GM12878 (cell line): ENCODE results near the gene SYNDIG1. TPM values are rescaled to one million over a fixed set of nuclear protein-coding genes. Genes with fewer than 3 reads are reported as not detected.

Source experiments
- ATAC-seq: fragments of 200-7000 bp; cut with Tn5 transposase; 3 replicates; pipeline ENCODE4 v1.9.1; 2020; ENCODE audit warnings: mild to moderate bottlenecking, moderate library complexity
- BruUV-seq: library from RNA; stranded (reverse); fragments of 400-500 nt; replicated peaks from 2 replicates; lab custom pipeline; 2021; lab: Mats Ljungman, UMichigan
- CTCF ChIA-PET: fragments of 300-600 bp; sonication (Branson Sonifier 250); formaldehyde crosslinking; extraction: SDS; loops from one replicate; lab custom pipeline; 2021; ENCODE audit warnings: inconsistent platforms; lab: Yijun Ruan, JAX
- POLR2A ChIA-PET: fragments of 350-600 bp; formaldehyde crosslinking; extraction: SDS; loops from one replicate; lab custom pipeline; 2021; ENCODE audit warnings: inconsistent platforms; lab: Charles Lee
- RAD21 ChIA-PET: fragments of 300-600 bp; sonication (Branson Sonifier 250); formaldehyde crosslinking; loops from one replicate; lab custom pipeline; 2023; ENCODE audit warnings: antibody characterized with exemption; ENCODE audit not compliant: unreplicated experiment; lab: Charles Lee
- SMC1A ChIA-PET: fragments of 300-600 bp; sonication (Branson Sonifier 250); formaldehyde crosslinking; loops from one replicate; lab custom pipeline; 2023; ENCODE audit not compliant: unreplicated experiment, uncharacterized antibody; lab: Charles Lee
- DNase-seq: peaks from one replicate; pipeline ENCODE4 v3.0.0-alpha.2; 2011; ENCODE audit warnings: low read depth, low spot score
- FAIRE-seq: peaks from 3 replicates; lab custom pipeline; 2011; peaks lifted over from hg19 to GRCh38; lab: Jason Lieb, UNC
- H2AFZ ChIP-seq: 2 replicates; pipeline ENCODE4 v1.6.0; 2011; ENCODE audit warnings: low read depth, low read length, control low read depth; ENCODE audit not compliant: control insufficient read depth
- H3K27ac ChIP-seq: 2 replicates; pipeline ENCODE4 v1.5.1; 2011; ENCODE audit warnings: control low read depth; ENCODE audit not compliant: control insufficient read depth, insufficient read depth
- H3K27me3 ChIP-seq, 2 experiments: replicated peaks in 1 of 2; 2 replicates each; pipeline versions ENCODE4 v1.6.0 to v1.6.1; 2011; ENCODE audit warnings: low read length in 1 of 2; ENCODE audit not compliant: control insufficient read depth in 2 of 2, insufficient read depth in 2 of 2
- H3K36me3 ChIP-seq, 2 experiments: 2 replicates each; pipeline ENCODE4 v1.5.1; 2011; ENCODE audit warnings: low read length in 1 of 2; ENCODE audit not compliant: control insufficient read depth in 2 of 2, insufficient read depth in 2 of 2
- H3K4me1 ChIP-seq: 2 replicates; pipeline ENCODE4 v1.6.1; 2011; ENCODE audit warnings: mild to moderate bottlenecking, low read length, moderate library complexity, mixed read lengths; ENCODE audit not compliant: control insufficient read depth, insufficient read depth
- H3K4me2 ChIP-seq: 2 replicates; pipeline ENCODE4 v1.6.0; 2011; ENCODE audit warnings: control low read depth; ENCODE audit not compliant: control insufficient read depth, insufficient read depth
- H3K4me3 ChIP-seq: fragments of 200-600 bp; sonication (generic); 2 replicates; pipeline ENCODE4 v1.5.1; 2016
- H3K79me2 ChIP-seq: 2 replicates; pipeline ENCODE4 v1.6.0; 2011; ENCODE audit warnings: low read length; ENCODE audit not compliant: control insufficient read depth, insufficient read depth
- H3K9ac ChIP-seq: 2 replicates; pipeline ENCODE4 v1.8.0; 2011; ENCODE audit warnings: low read length, control low read depth, mixed read lengths; ENCODE audit not compliant: control insufficient read depth, insufficient read depth
- H3K9me3 ChIP-seq: replicated peaks from 3 replicates; pipeline ENCODE4 v1.5.1; 2011; ENCODE audit warnings: mild to moderate bottlenecking, low read length; ENCODE audit not compliant: control insufficient read depth, insufficient read depth
- H4K20me1 ChIP-seq: 2 replicates; pipeline ENCODE4 v1.6.0; 2011; ENCODE audit not compliant: control insufficient read depth, insufficient read depth
- ATF3 ChIP-seq: IDR thresholded peaks from 2 replicates; pipeline ENCODE4 v1.6.1; 2011; ENCODE audit warnings: low read depth, mild to moderate bottlenecking, low read length, moderate library complexity, borderline replicate concordance; ENCODE audit errors: extremely low read depth
- CBX3 ChIP-seq: fragments of 200-600 bp; sonication (generic); IDR thresholded peaks from 2 replicates; pipeline ENCODE4 v1.6.1; 2016; ENCODE audit warnings: low read depth, borderline replicate concordance
- CBX5 ChIP-seq: sonication (generic); IDR thresholded peaks from 2 replicates; pipeline ENCODE4 v1.6.1; 2016; ENCODE audit warnings: low read depth, moderate library complexity, mild to moderate bottlenecking, inconsistent platforms
- CHD4 ChIP-seq: fragments of 200-600 bp; sonication (generic); IDR thresholded peaks from 2 replicates; pipeline ENCODE4 v1.6.1; 2016; ENCODE audit warnings: mild to moderate bottlenecking
- CUX1 ChIP-seq: IDR thresholded peaks from 2 replicates; pipeline ENCODE4 v1.6.1; 2012; ENCODE audit warnings: improper control_type of control experiment, low read depth, low read length; ENCODE audit not compliant: insufficient replicate concordance
- FOS ChIP-seq: IDR thresholded peaks from 3 replicates; pipeline ENCODE4 v1.6.1; 2011; ENCODE audit warnings: borderline replicate concordance; ENCODE audit not compliant: insufficient read length; ENCODE audit errors: extremely low read depth
- HCFC1 ChIP-seq: fragments of 150-350 bp; IDR thresholded peaks from 2 replicates; pipeline ENCODE4 v1.6.1; 2014; ENCODE audit warnings: low read length
- HDAC2 ChIP-seq: fragments of 200-600 bp; sonication (generic); IDR thresholded peaks from 2 replicates; pipeline ENCODE4 v1.6.1; 2017
- NR2C2 ChIP-seq: IDR thresholded peaks from 2 replicates; pipeline ENCODE4 v1.6.1; 2011; ENCODE audit warnings: borderline replicate concordance, low read depth; ENCODE audit not compliant: control insufficient read depth, insufficient read length
- NRF1 ChIP-seq: conservative IDR thresholded peaks from 2 replicates; pipeline ENCODE4 v1.6.1; 2011; ENCODE audit warnings: mild to moderate bottlenecking, low read depth, low read length, improper control_type of control experiment
- RCOR1 ChIP-seq: conservative IDR thresholded peaks from 2 replicates; pipeline ENCODE4 v1.6.1; 2012; ENCODE audit warnings: low read depth, low read length, improper control_type of control experiment
- SMAD1 ChIP-seq: fragments of 450-650 bp; IDR thresholded peaks from 2 replicates; pipeline ENCODE4 v1.6.1; 2018; ENCODE audit warnings: mild to moderate bottlenecking, low read depth; ENCODE audit not compliant: partially characterized antibody
- TCF3 ChIP-seq: IDR thresholded peaks from 2 replicates; pipeline ENCODE4 v1.6.1; 2012; ENCODE audit warnings: low read depth, mild to moderate bottlenecking, low read length, borderline replicate concordance; ENCODE audit not compliant: insufficient read depth
- USF1 ChIP-seq: IDR thresholded peaks from 2 replicates; pipeline ENCODE4 v1.6.1; 2011; ENCODE audit warnings: borderline replicate concordance, low read depth, mild to moderate bottlenecking, moderate library complexity, mixed read lengths, low read length; ENCODE audit not compliant: insufficient read depth; ENCODE audit errors: extremely low read length
- USF2 ChIP-seq: IDR thresholded peaks from 2 replicates; pipeline ENCODE4 v1.6.1; 2011; ENCODE audit warnings: low read depth, low read length, improper control_type of control experiment, borderline replicate concordance
- WGBS: methylation state at CpG from one replicate; pipeline ENCODE4 v1.1.6; 2016; ENCODE audit warnings: low lambda C conversion rate; ENCODE audit not compliant: insufficient replicate concordance, insufficient coverage; ENCODE audit errors: missing lambda C conversion rate; 5-methylcytosine and 5-hydroxymethylcytosine counted together
- in situ Hi-C: fragments of 300-500 bp; cut with MboI; formaldehyde crosslinking; loops from 9 replicates; pipeline ENCODE4 v1.14.3; 2018; ENCODE audit warnings: mixed read lengths
- intact Hi-C: fragments of 100-400 bp; cut with micrococcal nuclease; formaldehyde crosslinking; loops from one replicate; pipeline ENCODE4 v1.14.2; 2022; ENCODE audit not compliant: unreplicated experiment
- polyA plus RNA-seq, 11 experiments: library from polyadenylated mRNA; depleted of rRNA in 4 of 11; unstranded in 6 of 11; stranded (reverse) in 5 of 11; fragments of >200 nt; fragmentation: Nextera tagmentation in 4 of 11; fragmentation: Illumina TruSeq in 1 of 11; extraction: Ambion mirVana in 4 of 11; extraction: Trizol in 1 of 11; gene quantifications; 1 replicate in 1 of 11; 2 replicates in 10 of 11; pipeline versions ENCODE4 v1.2.1 to v1.2.3, GENCODE V29; 2011 to 2016; ENCODE audit warnings: inconsistent platforms in 2 of 11, missing spikeins in 2 of 11, low read depth in 1 of 11
- total RNA-seq, 4 experiments: library from RNA; depleted of rRNA in 3 of 4; stranded (reverse); fragments of >200 nt in 3 of 4; fragmentation: Illumina TruSeq in 1 of 4; extraction: Trizol in 1 of 4; gene quantifications; 2 replicates each; pipeline versions ENCODE4 v1.2.1 to v1.2.3, GENCODE V29; 2013 to 2021

SYNDIG1 gene
- total and polyA plus RNA-seq, 10 of the 15 experiments (the other 5 are each of a cell fraction or from before 2014, with no cell fraction given), result not detected

- TF ChIP-seq CUX1 (no peak), ATF3 (no peak)
These were observed 120.0 kb downstream of the SYNDIG1 start (continued) for GRCh38 chr20:24589381-24589780.

GRCh38 chr20:24589815-24590177 lies 120.4 kb downstream of the SYNDIG1 start:
- no peaks in the 10 kb centered on the region; the same call in 1 of the 2 replicates for H4K20me1 ChIP-seq
- ChIA-PET POLR2A (no interaction called here), SMC1A (no interaction called here), CTCF (no interaction called here), RAD21 (no interaction called here)
- H3K27ac ChIP-seq, result no peak overlapping the region
- BruUV-seq, result no TSS peak
- FAIRE-seq (no peak), ATAC-seq (no peak), DNase-seq (no peak)
- H3K4me3 ChIP-seq, result no peak overlapping the region
- H3K27me3 ChIP-seq, result no peaks in the 10 kb centered on the region; a peak in 1 of 4 replicates
- in situ Hi-C loops (no loop called here), intact Hi-C loops (no loop called here)
- no peaks in the 10 kb centered on the region for H3K4me1 ChIP-seq
- H3K4me2 ChIP-seq, result no peak overlapping the region
- no peak overlapping the region for H2AFZ ChIP-seq
- no peak overlapping the region for H3K9ac ChIP-seq
- no peaks in the 10 kb centered on the region for H3K79me2 ChIP-seq
- H3K9me3 ChIP-seq, result no peaks in the 10 kb centered on the region
- TF ChIP-seq USF2 (no peak), CBX5 (no peak), USF1 (no peak), CHD4 (no peak), CBX3 (no peak), NR2C2 (no peak), HCFC1 (no peak), HDAC2 (no peak), NRF1 (no peak), TCF3 (no peak), SMAD1 (no peak), RCOR1 (no peak), FOS (no peak)
- WGBS, result 42% methylated on average over 10 of the region's 13 CpGs
- H3K36me3 ChIP-seq, result no peaks in the 10 kb centered on the region
